HAP-1 (cell line): Measurements from ENCODE around the gene CDK6.

Experiments used
- DNase-seq, 2 experiments: peaks; one replicate each; pipeline ENCODE4 v3.0.0-alpha.2; 2016 to 2020; ENCODE audit warnings: low spot score in 2 of 2
- H3K27me3 ChIP-seq: fragments of 250-450 bp; sonication (Bioruptor Pico); 2 replicates; pipeline ENCODE4 v1.5.1; 2020; ENCODE audit warnings: low read depth, mild to moderate bottlenecking, moderate library complexity
- H3K36me3 ChIP-seq: fragments of 250-450 bp; sonication (Bioruptor Pico); replicated peaks from 2 replicates; pipeline ENCODE4 v1.5.1; 2020; ENCODE audit warnings: mild to moderate bottlenecking
- H3K4me1 ChIP-seq: fragments of 250-450 bp; sonication (Bioruptor Pico); 2 replicates; pipeline ENCODE4 v1.5.1; 2020; ENCODE audit warnings: mild to moderate bottlenecking
- H3K4me3 ChIP-seq: fragments of 250-450 bp; sonication (Bioruptor Pico); 2 replicates; pipeline ENCODE4 v1.5.1; 2020; ENCODE audit warnings: mild to moderate bottlenecking, moderate library complexity
- H3K9me3 ChIP-seq: fragments of 250-450 bp; sonication (Bioruptor Pico); 2 replicates; pipeline ENCODE4 v1.5.1; 2020; ENCODE audit warnings: mild to moderate bottlenecking, moderate library complexity
- in situ Hi-C: fragments of 300-500 bp; cut with MboI; formaldehyde crosslinking; loops from 3 replicates; pipeline ENCODE4 v1.14.3; 2020; ENCODE audit warnings: low sequenced_read_pairs, inconsistent platforms, mixed read lengths

The CDK6 gene

GRCh38 chr7:92698237-92698841 lies 138.0 kb downstream of the CDK6 start:
- no peaks in the 10 kb centered on the region for H3K36me3 ChIP-seq
- no peaks in the 10 kb centered on the region for H3K27me3 ChIP-seq
- no peaks in the 10 kb centered on the region for H3K9me3 ChIP-seq
- in situ Hi-C loops, result loop anchor here (5.0 kb wide), 1 partner anchor 134 kb away; no protein-coding TSS in a partner anchor
- H3K4me1 ChIP-seq, result peaks cover 17% of the 10 kb centered on the region
- no peak overlapping the region for H3K4me3 ChIP-seq
- DNase-seq, result peak; percentile 21 to 54

GRCh38 chr7:92697414-92697813 lies 139.0 kb downstream of the CDK6 start:
- in situ Hi-C loops, result loop anchor here (5.0 kb wide), 1 partner anchor 135 kb away; no protein-coding TSS in a partner anchor

GRCh38 chr7:92697012-92697411 lies 139.4 kb downstream of the CDK6 start:
- H3K4me3 ChIP-seq, result no peak overlapping the region
- in situ Hi-C loops, result loop anchor here (5.0 kb wide), 1 partner anchor 135 kb away; no protein-coding TSS in a partner anchor

More at GRCh38 chr7:92697414-92697813, 139.0 kb downstream of the CDK6 start:
- no peaks in the 10 kb centered on the region for H3K27me3 ChIP-seq
- no peak for DNase-seq
- H3K9me3 ChIP-seq, result no peaks in the 10 kb centered on the region
- no peaks in the 10 kb centered on the region for H3K36me3 ChIP-seq
- no peak overlapping the region for H3K4me3 ChIP-seq
- H3K4me1 ChIP-seq, result peaks cover 17% of the 10 kb centered on the region

GRCh38 chr7:92696584-92696983 lies 139.8 kb downstream of the CDK6 start:
- DNase-seq, result no peak
- no peaks in the 10 kb centered on the region for H3K36me3 ChIP-seq
- H3K9me3 ChIP-seq, result no peaks in the 10 kb centered on the region
- H3K4me3 ChIP-seq, result no peak overlapping the region
- in situ Hi-C loops, result loop anchor here (5.0 kb wide), 1 partner anchor 136 kb away; no protein-coding TSS in a partner anchor
- peaks cover 17% of the 10 kb centered on the region for H3K4me1 ChIP-seq
- no peaks in the 10 kb centered on the region for H3K27me3 ChIP-seq

More at GRCh38 chr7:92697012-92697411, 139.4 kb downstream of the CDK6 start:
- Histone ChIP-seq H3K9me3 (no peaks in the 10 kb centered on the region), H3K36me3 (no peaks in the 10 kb centered on the region), H3K4me1 (peaks cover 17% of the 10 kb centered on the region), H3K27me3 (no peaks in the 10 kb centered on the region)
- no peak for DNase-seq

- no peaks in the 10 kb centered on the region for H3K36me3 ChIP-seq
- peaks cover 17% of the 10 kb centered on the region for H3K4me1 ChIP-seq
- in situ Hi-C loops, result loop anchor here (5.0 kb wide), 1 partner anchor 137 kb away; no protein-coding TSS in a partner anchor
- peak overlapping the region; percentile 20 for H3K4me3 ChIP-seq
- H3K27me3 ChIP-seq, result no peaks in the 10 kb centered on the region
- peak; percentile 80 to 81 for DNase-seq
- H3K9me3 ChIP-seq, result no peaks in the 10 kb centered on the region
Observed at GRCh38 chr7:92695308-92696261, 140.8 kb downstream of the CDK6 start.

- no peaks in the 10 kb centered on the region for H3K27me3 ChIP-seq
- H3K9me3 ChIP-seq, result no peaks in the 10 kb centered on the region
- no peak overlapping the region for H3K4me3 ChIP-seq
- in situ Hi-C loops, result no loop called here
- DNase-seq, result no peak
- no peaks in the 10 kb centered on the region for H3K36me3 ChIP-seq
- peaks cover 17% of the 10 kb centered on the region for H3K4me1 ChIP-seq
Observed at GRCh38 chr7:92694211-92694610, 142.2 kb downstream of the CDK6 start.

GRCh38 chr7:92693519-92693918 lies 142.9 kb downstream of the CDK6 start:
- H3K9me3 ChIP-seq, result no peaks in the 10 kb centered on the region
- in situ Hi-C loops, result no loop called here
- no peak overlapping the region for H3K4me3 ChIP-seq
- H3K36me3 ChIP-seq, result no peaks in the 10 kb centered on the region
- DNase-seq, result no peak
- peaks cover 12% of the 10 kb centered on the region for H3K4me1 ChIP-seq
- H3K27me3 ChIP-seq, result no peaks in the 10 kb centered on the region

- Histone ChIP-seq H3K9me3 (no peaks in the 10 kb centered on the region), H3K4me3 (no peak overlapping the region), H3K36me3 (no peaks in the 10 kb centered on the region), H3K27me3 (no peaks in the 10 kb centered on the region), H3K4me1 (peaks cover 7% of the 10 kb centered on the region)
- in situ Hi-C loops, result no loop called here
- peak; percentile 24 to 70 for DNase-seq
Observed at GRCh38 chr7:92691578-92691977, 144.8 kb downstream of the CDK6 start.

GRCh38 chr7:92685136-92686042 lies 151.0 kb downstream of the CDK6 start:
- no peak overlapping the region for H3K4me3 ChIP-seq
- no peaks in the 10 kb centered on the region for H3K36me3 ChIP-seq
- in situ Hi-C loops, result no loop called here
- peak in 1 of 2 experiments; percentile 65 for DNase-seq
- peaks cover 31% of the 10 kb centered on the region for H3K4me1 ChIP-seq
- no peaks in the 10 kb centered on the region for H3K27me3 ChIP-seq
- no peaks in the 10 kb centered on the region for H3K9me3 ChIP-seq

- H3K36me3 ChIP-seq, result no peaks in the 10 kb centered on the region
- in situ Hi-C loops, result no loop called here
- H3K4me3 ChIP-seq, result no peak overlapping the region
Observed at GRCh38 chr7:92684274-92684673, 152.1 kb downstream of the CDK6 start.

GRCh38 chr7:92682903-92683539 lies 153.4 kb downstream of the CDK6 start:
- H3K27me3 ChIP-seq, result no peaks in the 10 kb centered on the region
- peaks cover 31% of the 10 kb centered on the region for H3K4me1 ChIP-seq
- in situ Hi-C loops, result no loop called here
- no peaks in the 10 kb centered on the region for H3K9me3 ChIP-seq
- no peak overlapping the region for H3K4me3 ChIP-seq
- no peaks in the 10 kb centered on the region for H3K36me3 ChIP-seq
- no peak for DNase-seq

More at GRCh38 chr7:92684274-92684673, 152.1 kb downstream of the CDK6 start:
- Histone ChIP-seq H3K4me1 (peaks cover 31% of the 10 kb centered on the region), H3K27me3 (no peaks in the 10 kb centered on the region), H3K9me3 (no peaks in the 10 kb centered on the region)
- DNase-seq, result peak; percentile 22 to 26

GRCh38 chr7:92682330-92682729 lies 154.0 kb downstream of the CDK6 start:
- Histone ChIP-seq H3K36me3 (no peaks in the 10 kb centered on the region), H3K27me3 (no peaks in the 10 kb centered on the region), H3K9me3 (no peaks in the 10 kb centered on the region), H3K4me3 (no peak overlapping the region), H3K4me1 (peaks cover 31% of the 10 kb centered on the region)
- in situ Hi-C loops, result no loop called here
- DNase-seq, result no peak

GRCh38 chr7:92681633-92682032 lies 154.7 kb downstream of the CDK6 start:
- no peaks in the 10 kb centered on the region for H3K9me3 ChIP-seq
- no peaks in the 10 kb centered on the region for H3K27me3 ChIP-seq
- H3K36me3 ChIP-seq, result no peaks in the 10 kb centered on the region
- in situ Hi-C loops, result no loop called here
- H3K4me1 ChIP-seq, result peaks cover 31% of the 10 kb centered on the region
- H3K4me3 ChIP-seq, result no peak overlapping the region
- no peak for DNase-seq
